Ovary (tissue), 9 donors: ENCODE results near the gene STAG2. TPM values are rescaled to one million over a fixed set of nuclear protein-coding genes. Genes with fewer than 3 reads are reported as not detected.
"Not testable (repeated sequence)": the region's sequence is repeated elsewhere in the genome, so short reads cannot be mapped to it uniquely, and the experiment has no call there.

ENCODE experiments used
- DNase-seq, 5 donors: peaks; one replicate each; pipeline ENCODE4 v3.0.0-alpha.2; 2019 to 2020
- H3K27ac ChIP-seq, 2 donors: fragments of 200-600 bp; one replicate each; pipeline versions ENCODE4 v1.5.1 to v1.8.0; 2019 to 2022
- H3K27me3 ChIP-seq: fragments of 200-600 bp; one replicate; pipeline ENCODE4 v1.8.0; 2022
- H3K36me3 ChIP-seq: fragments of 200-600 bp; sonication (generic); one replicate; pipeline ENCODE4 v1.5.1; 2019
- H3K4me1 ChIP-seq: one replicate; pipeline ENCODE4 v1.8.1; 2013; ENCODE audit warnings: mild to moderate bottlenecking, moderate library complexity; ENCODE audit not compliant: insufficient read depth
- H3K4me3 ChIP-seq: fragments of 200-600 bp; sonication (generic); one replicate; pipeline ENCODE4 v1.5.1; 2017
- H3K9me3 ChIP-seq, 2 donors: fragments of 200-600 bp in 1 of 2; sonication (generic) in 1 of 2; one replicate each; pipeline versions ENCODE4 v1.5.1 to v1.8.1; 2013 to 2019; ENCODE audit warnings: mild to moderate bottlenecking in 1 of 2, moderate library complexity in 1 of 2
- CTCF ChIP-seq, 3 donors: fragments of 450-650 bp in 2 of 3; fragments of 200-600 bp in 1 of 3; IDR thresholded peaks; one replicate each; pipeline versions ENCODE4 v1.5.1 to v1.8.0; 2016 to 2022; ENCODE audit warnings: antibody characterized with exemption in 3 of 3, mild to moderate bottlenecking in 1 of 3
- EP300 ChIP-seq: sonication (generic); formaldehyde crosslinking; IDR thresholded peaks from one replicate; pipeline ENCODE4 v1.6.1; 2017; ENCODE audit warnings: antibody characterized with exemption
- POLR2A ChIP-seq: fragments of 450-650 bp; IDR thresholded peaks from one replicate; pipeline ENCODE4 v1.6.1; 2017; ENCODE audit warnings: antibody characterized with exemption, mild to moderate bottlenecking, moderate library complexity
- WGBS, 3 donors: extraction: QIAGEN DNeasy Blood & Tissue Kit in 1 of 3; methylation state at CpG; one replicate each; pipeline versions ENCODE4 v1.1.5 to v1.1.7; 2013 to 2017; 5-methylcytosine and 5-hydroxymethylcytosine counted together
- intact Hi-C, 4 donors: fragments of 100-400 bp; cut with DNase I; formaldehyde crosslinking; loops; one replicate each; pipeline versions ENCODE4 v1.11.0 to v1.15.1; 2022 to 2023
- polyA plus RNA-seq, 2 donors: library from polyadenylated mRNA; stranded (reverse); fragments of 200-250 nt in 1 of 2; fragments of 350-450 nt in 1 of 2; fragmentation: Illumina TruSeq in 1 of 2; extraction: RNeasy Lipid Tissue Mini Kit (QIAGEN cat#74804) in 1 of 2; gene quantifications; one replicate each; pipeline ENCODE4 v1.2.3, GENCODE V29; 2013 to 2014
- total RNA-seq, 7 donors: library from RNA; depleted of rRNA in 2 of 7; stranded (reverse); fragments of >200 nt in 2 of 7; fragmentation: NEBNext Ultra II Directional in 3 of 7; extraction: Animal tissue kit (Norgen Biotek cat#: 25700) in 3 of 7; gene quantifications; one replicate each; pipeline versions ENCODE4 v1.1.0 to v1.2.4, GENCODE V29; 2016 to 2023
- donor health status: DM: no; HTN: no; CAD: no; lungs with moderate emphysema.
- donor health status: DM: no; HTN: no; CAD: no.
- donor health status: Bipolar disorder and iron deficiency.
- donor health status: DM: yes; HTN: yes; CAD: no.
- donor health status: DM: no; HTN: no; CAD: no.
- donor health status: DM: yes; HTN: yes; CAD: no.

Gene STAG2
- total and polyA plus RNA-seq, 9 donors, result 35.1 to 135 (median 83.1) TPM

- H3K36me3 ChIP-seq, result no peaks in the 10 kb centered on the region
- H3K9me3 ChIP-seq, result no peaks in the 10 kb centered on the region
- DNase-seq, result no peak
- TF ChIP-seq EP300 (no peak), CTCF (IDR thresholded peaks at IDR 0.05) (no peak), POLR2A (no peak)
- no peaks in the 10 kb centered on the region for H3K4me1 ChIP-seq
- 49 to 72% (median 68%) methylated on average over 2 of the region's 2 CpGs for WGBS, 3 donors
- H3K27me3 ChIP-seq, result no peaks in the 10 kb centered on the region
- H3K27ac ChIP-seq, result no peak overlapping the region
- H3K4me3 ChIP-seq, result no peak overlapping the region
- intact Hi-C loops, result no loop called here
These were observed 38.3 kb upstream of the STAG2 start for GRCh38 chrX:123923211-123923610.

- H3K27ac ChIP-seq, result no peak overlapping the region
- TF ChIP-seq EP300, result no peak
- no peak for TF ChIP-seq POLR2A
- TF ChIP-seq CTCF (IDR thresholded peaks at IDR 0.05), result no peak
- no peaks in the 10 kb centered on the region for H3K9me3 ChIP-seq
- H3K36me3 ChIP-seq, result no peaks in the 10 kb centered on the region
- WGBS, 3 donors, result 38 to 49% (median 40%) methylated on average over 1 of the region's 1 CpG
- H3K4me3 ChIP-seq, result no peak overlapping the region
- H3K27me3 ChIP-seq, result no peaks in the 10 kb centered on the region
- intact Hi-C loops, result no loop called here
- no peak for DNase-seq
- no peaks in the 10 kb centered on the region for H3K4me1 ChIP-seq
These were observed 37.3 kb upstream of the STAG2 start for GRCh38 chrX:123924186-123924585.

- 60 to 82% (median 64%) methylated on average over 2 of the region's 2 CpGs for WGBS, 3 donors
- Histone ChIP-seq H3K36me3 (no peaks in the 10 kb centered on the region), H3K27ac (no peak overlapping the region), H3K9me3 (no peaks in the 10 kb centered on the region), H3K27me3 (no peaks in the 10 kb centered on the region), H3K4me3 (no peak overlapping the region), H3K4me1 (no peaks in the 10 kb centered on the region)
- intact Hi-C loops, result no loop called here
- DNase-seq, result no peak
- TF ChIP-seq CTCF (IDR thresholded peaks at IDR 0.05), result no peak
- no peak for TF ChIP-seq POLR2A
- no peak for TF ChIP-seq EP300
These were observed 33.7 kb upstream of the STAG2 start for GRCh38 chrX:123927845-123928244.

- H3K27me3 ChIP-seq, H3K4me3 ChIP-seq, H3K9me3 ChIP-seq, H3K27ac ChIP-seq, intact Hi-C loops, H3K4me1 ChIP-seq, H3K36me3 ChIP-seq, DNase-seq: not testable (repeated sequence)
- 41 to 48% (median 48%) methylated on average over 2 of the region's 2 CpGs for WGBS, 3 donors
These were observed 29.5 kb upstream of the STAG2 start for GRCh38 chrX:123932055-123932454.

- DNase-seq, result no peak
- no peaks in the 10 kb centered on the region for H3K4me1 ChIP-seq
- intact Hi-C loops, result no loop called here
- H3K27ac ChIP-seq, result no peak overlapping the region
- no peaks in the 10 kb centered on the region for H3K27me3 ChIP-seq
- no peaks in the 10 kb centered on the region for H3K9me3 ChIP-seq
- 49 to 53% (median 50%) methylated on average over 1 of the region's 1 CpG for WGBS, 3 donors
- TF ChIP-seq CTCF (IDR thresholded peaks at IDR 0.05), result no peak
- no peak for TF ChIP-seq POLR2A
- TF ChIP-seq EP300, result no peak
- no peak overlapping the region for H3K4me3 ChIP-seq
- no peaks in the 10 kb centered on the region for H3K36me3 ChIP-seq
These were observed 18.4 kb upstream of the STAG2 start for GRCh38 chrX:123943074-123943473.
